T-helper 1 cell treated with Interleukin-12 subunit alpha and Interleukin-12 subunit beta and Interleukin-4 antibody, amounts not matched to agents 30 μg/mL and 1 μg/mL, for 36 hours (primary cell): ENCODE data around the gene APC2.

Experiments
- H3K27ac Mint-ChIP-seq: one replicate; pipeline ENCODE4 v1.8.0; 2021; ENCODE audit warnings: mild to moderate bottlenecking, mixed read lengths
- H3K27me3 Mint-ChIP-seq: one replicate; pipeline ENCODE4 v1.8.0; 2021; ENCODE audit warnings: low read depth, mixed read lengths
- H3K36me3 Mint-ChIP-seq: one replicate; pipeline ENCODE4 v1.8.0; 2021; ENCODE audit warnings: low read depth, mixed read lengths
- H3K4me1 Mint-ChIP-seq: one replicate; pipeline ENCODE4 v1.8.0; 2021; ENCODE audit warnings: low read depth, mixed read lengths
- H3K4me3 Mint-ChIP-seq: one replicate; pipeline ENCODE4 v1.8.0; 2021; ENCODE audit warnings: mild to moderate bottlenecking, moderate library complexity, mixed read lengths
- H3K9me3 Mint-ChIP-seq: one replicate; pipeline ENCODE4 v1.8.0; 2021; ENCODE audit warnings: mixed read lengths

The APC2 gene

GRCh38 chr19:1455336-1456120 is 5.6 kb downstream of the APC2 start:
- no peaks in the 10 kb centered on the region for H3K9me3 Mint-ChIP-seq
- no peaks in the 10 kb centered on the region for H3K36me3 Mint-ChIP-seq
- peaks cover 54% of the 10 kb centered on the region for H3K27me3 Mint-ChIP-seq
- peaks cover 7% of the 10 kb centered on the region for H3K4me1 Mint-ChIP-seq
- no peak overlapping the region for H3K27ac Mint-ChIP-seq
- peak overlapping the region; percentile 25 for H3K4me3 Mint-ChIP-seq

- H3K27ac Mint-ChIP-seq, result no peak overlapping the region
- no peaks in the 10 kb centered on the region for H3K36me3 Mint-ChIP-seq
- peaks cover 46% of the 10 kb centered on the region for H3K27me3 Mint-ChIP-seq
- H3K4me1 Mint-ChIP-seq, result peaks cover 7% of the 10 kb centered on the region
- no peak overlapping the region for H3K4me3 Mint-ChIP-seq
- H3K9me3 Mint-ChIP-seq, result no peaks in the 10 kb centered on the region
These were observed 6.4 kb downstream of the APC2 start for GRCh38 chr19:1456121-1456900.

- Mint-ChIP-seq H3K36me3 (no peaks in the 10 kb centered on the region), H3K4me3 (no peak overlapping the region), H3K4me1 (peaks cover 7% of the 10 kb centered on the region), H3K9me3 (no peaks in the 10 kb centered on the region), H3K27ac (no peak overlapping the region), H3K27me3 (peaks cover 43% of the 10 kb centered on the region)
These were observed 7.3 kb downstream of the APC2 start for GRCh38 chr19:1457031-1457739.

- peaks cover 41% of the 10 kb centered on the region for H3K27me3 Mint-ChIP-seq
These were observed 8.0 kb downstream of the APC2 start for GRCh38 chr19:1457892-1458291.

GRCh38 chr19:1459479-1459878 is 9.6 kb downstream of the APC2 start:
- peaks cover 7% of the 10 kb centered on the region for H3K4me1 Mint-ChIP-seq
- no peak overlapping the region for H3K27ac Mint-ChIP-seq
- H3K27me3 Mint-ChIP-seq, result peaks cover 31% of the 10 kb centered on the region
- H3K9me3 Mint-ChIP-seq, result no peaks in the 10 kb centered on the region
- H3K4me3 Mint-ChIP-seq, result no peak overlapping the region
- H3K36me3 Mint-ChIP-seq, result no peaks in the 10 kb centered on the region

More at GRCh38 chr19:1457892-1458291, 8.0 kb downstream of the APC2 start:
- Mint-ChIP-seq H3K4me3 (no peak overlapping the region), H3K27ac (no peak overlapping the region), H3K4me1 (peaks cover 7% of the 10 kb centered on the region), H3K36me3 (no peaks in the 10 kb centered on the region), H3K9me3 (no peaks in the 10 kb centered on the region)

- Mint-ChIP-seq H3K27me3 (peaks cover 24% of the 10 kb centered on the region), H3K4me1 (peaks cover 4% of the 10 kb centered on the region), H3K4me3 (no peak overlapping the region), H3K27ac (no peak overlapping the region), H3K36me3 (no peaks in the 10 kb centered on the region), H3K9me3 (no peaks in the 10 kb centered on the region)
These were observed 10.4 kb downstream of the APC2 start for GRCh38 chr19:1460033-1460995.

- Mint-ChIP-seq H3K4me1 (no peaks in the 10 kb centered on the region), H3K27me3 (peaks cover 18% of the 10 kb centered on the region), H3K27ac (no peak overlapping the region), H3K4me3 (no peak overlapping the region), H3K36me3 (no peaks in the 10 kb centered on the region), H3K9me3 (no peaks in the 10 kb centered on the region)
These were observed 11.9 kb downstream of the APC2 start for GRCh38 chr19:1461862-1462261.

- H3K9me3 Mint-ChIP-seq, result no peaks in the 10 kb centered on the region
- H3K27ac Mint-ChIP-seq, result no peak overlapping the region
- H3K36me3 Mint-ChIP-seq, result no peaks in the 10 kb centered on the region
- H3K4me3 Mint-ChIP-seq, result no peak overlapping the region
- no peaks in the 10 kb centered on the region for H3K27me3 Mint-ChIP-seq
- no peaks in the 10 kb centered on the region for H3K4me1 Mint-ChIP-seq
These were observed 15.5 kb downstream of the APC2 start for GRCh38 chr19:1465191-1466016.

GRCh38 chr19:1466018-1466460 is 16.1 kb downstream of the APC2 start:
- Mint-ChIP-seq H3K27ac (no peak overlapping the region), H3K4me1 (no peaks in the 10 kb centered on the region), H3K9me3 (no peaks in the 10 kb centered on the region), H3K27me3 (peaks cover under 1% of the 10 kb centered on the region), H3K36me3 (no peaks in the 10 kb centered on the region), H3K4me3 (no peak overlapping the region)

GRCh38 chr19:1466461-1467214 is 16.7 kb downstream of the APC2 start:
- Mint-ChIP-seq H3K9me3 (no peaks in the 10 kb centered on the region), H3K27ac (no peak overlapping the region), H3K27me3 (peaks cover 4% of the 10 kb centered on the region), H3K4me3 (no peak overlapping the region), H3K4me1 (peaks cover 2% of the 10 kb centered on the region), H3K36me3 (no peaks in the 10 kb centered on the region)

- H3K27me3 Mint-ChIP-seq, result peaks cover 4% of the 10 kb centered on the region
- H3K27ac Mint-ChIP-seq, result no peak overlapping the region
- H3K9me3 Mint-ChIP-seq, result no peaks in the 10 kb centered on the region
- H3K4me3 Mint-ChIP-seq, result no peak overlapping the region
- peaks cover 2% of the 10 kb centered on the region for H3K4me1 Mint-ChIP-seq
- no peaks in the 10 kb centered on the region for H3K36me3 Mint-ChIP-seq
These were observed 17.2 kb downstream of the APC2 start for GRCh38 chr19:1467215-1467489.

GRCh38 chr19:1467490-1468273 is 17.8 kb downstream of the APC2 start:
- Mint-ChIP-seq H3K9me3 (no peaks in the 10 kb centered on the region), H3K36me3 (no peaks in the 10 kb centered on the region), H3K27me3 (peaks cover 4% of the 10 kb centered on the region), H3K27ac (no peak overlapping the region), H3K4me3 (no peak overlapping the region), H3K4me1 (peaks cover 2% of the 10 kb centered on the region)
